Fibroblast of skin of right biceps (primary cell): ENCODE measurements around the gene DZIP1.
"Not testable (repeated sequence)": the region's sequence is repeated elsewhere in the genome, so short reads cannot be mapped to it uniquely, and the experiment has no call there.

Experiments used
- DNase-seq: peaks from one replicate; pipeline ENCODE4 v3.0.0-alpha.2; 2013

Gene DZIP1

GRCh38 chr13:95601906-95602305, 42.6 kb downstream of the DZIP1 start:
- DNase-seq, result no peak

- no peak for DNase-seq
Observed at GRCh38 chr13:95601216-95601615, 43.3 kb downstream of the DZIP1 start.

GRCh38 chr13:95596701-95597100, 47.8 kb downstream of the DZIP1 start:
- DNase-seq, result no peak

GRCh38 chr13:95593462-95593861, 51.0 kb downstream of the DZIP1 start:
- DNase-seq, result no peak

GRCh38 chr13:95588721-95589120, 55.8 kb downstream of the DZIP1 start:
- DNase-seq, result peak; percentile 49

GRCh38 chr13:95588134-95588533, 56.4 kb downstream of the DZIP1 start:
- DNase-seq, result no peak

GRCh38 chr13:95585867-95586266, 58.6 kb downstream of the DZIP1 start:
- no peak for DNase-seq

- DNase-seq, result no peak
Observed at GRCh38 chr13:95579303-95579702, 65.2 kb downstream of the DZIP1 start.

- peak; percentile 22 for DNase-seq
Observed at GRCh38 chr13:95573221-95573620, 71.3 kb downstream of the DZIP1 start.

GRCh38 chr13:95571941-95572340, 72.6 kb downstream of the DZIP1 start:
- DNase-seq, result no peak

GRCh38 chr13:95570016-95570415, 74.5 kb downstream of the DZIP1 start:
- no peak for DNase-seq

GRCh38 chr13:95568131-95568530, 76.4 kb downstream of the DZIP1 start:
- DNase-seq, result no peak

GRCh38 chr13:95565758-95566157, 78.7 kb downstream of the DZIP1 start:
- DNase-seq, result not testable (repeated sequence)

GRCh38 chr13:95564733-95565291, 79.7 kb downstream of the DZIP1 start:
- no peak for DNase-seq

- no peak for DNase-seq
Observed at GRCh38 chr13:95564091-95564490, 80.4 kb downstream of the DZIP1 start.

GRCh38 chr13:95560387-95560786, 84.1 kb downstream of the DZIP1 start:
- no peak for DNase-seq

GRCh38 chr13:95559100-95559499, 85.4 kb downstream of the DZIP1 start:
- no peak for DNase-seq

GRCh38 chr13:95557013-95557412, 87.5 kb downstream of the DZIP1 start:
- no peak for DNase-seq

GRCh38 chr13:95553581-95554385, 90.7 kb downstream of the DZIP1 start:
- DNase-seq, result no peak

GRCh38 chr13:95552539-95553441, 91.7 kb downstream of the DZIP1 start, which contains the start of gene CLDN10:
Gene CLDN10 (plus strand): TSS chr13:95552720. CDS start chr13:95552754, 34 bp downstream.
- no peak for DNase-seq

- no peak for DNase-seq
Observed at GRCh38 chr13:95552208-95552538, 92.3 kb downstream of the DZIP1 start.

- DNase-seq, result no peak
Observed at GRCh38 chr13:95547531-95548167, 96.9 kb downstream of the DZIP1 start.

- DNase-seq, result no peak
Observed at GRCh38 chr13:95546919-95547318, 97.6 kb downstream of the DZIP1 start.
